ENCODE results near the gene CLNS1A. TPM values are rescaled to one million over a fixed set of nuclear protein-coding genes. Genes with fewer than 3 reads are reported as not detected.

Gene CLNS1A
- total and polyA plus RNA-seq, 9 of the 15 experiments (the other 6 are each of a cell fraction or from before 2014, with no cell fraction given), result 146 to 472 (median 345) TPM

DNA sequence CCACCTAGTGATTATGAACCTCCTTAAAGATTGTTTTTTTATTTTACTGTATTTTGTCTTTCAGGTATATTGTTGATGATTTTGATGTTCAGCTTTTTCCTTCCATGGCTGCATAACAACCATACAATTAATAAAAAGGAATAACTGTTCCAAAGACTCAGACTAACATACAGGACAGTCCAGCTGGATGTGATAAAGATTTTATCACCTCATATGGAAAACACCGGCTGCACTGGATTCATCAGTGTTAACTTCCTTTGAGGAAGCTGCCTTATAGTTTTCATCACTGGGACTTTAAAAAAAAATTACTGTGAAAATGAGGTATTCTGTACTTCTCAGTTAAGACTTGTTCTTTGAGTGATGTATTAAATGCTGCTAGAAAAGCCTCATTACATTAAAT is 28.4 kb downstream of the CLNS1A start (continued):
- no peak for TF ChIP-seq SP2 (IDR thresholded peaks at IDR 0.05; ENCODE audit: extremely low read depth, low read depth, low read length, poor library complexity, severe bottlenecking)

DNA sequence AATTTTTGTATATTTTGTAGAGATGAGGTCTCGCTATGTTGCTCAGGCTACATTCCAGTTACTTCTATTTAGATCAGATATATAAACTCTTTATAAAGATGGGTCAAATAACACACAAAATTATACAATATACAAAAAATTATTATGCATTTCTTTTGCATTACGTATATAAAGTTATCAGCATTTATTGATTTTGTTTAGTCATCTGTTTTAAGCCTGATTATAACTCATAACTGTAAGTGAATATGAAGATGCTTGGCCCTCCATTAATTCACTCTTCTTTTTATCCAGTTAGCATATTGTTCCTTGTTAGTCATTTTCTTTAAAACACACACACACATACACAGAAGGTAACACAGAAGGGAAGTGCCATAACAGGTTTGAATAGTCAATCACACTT is 33.3 kb downstream of the CLNS1A start:
- no peak for FAIRE-seq
- Histone ChIP-seq H3K27me3 (ENCODE audit: control insufficient read depth in 2 of 2, insufficient read depth in 2 of 2, low read length in 2 of 2) (no peaks in the 10 kb centered on the region), H3K4me1 (replicated peaks in 1 of 2; ENCODE audit: control insufficient read depth in 2 of 2, insufficient read depth in 2 of 2, low read length in 2 of 2) (peaks cover 0 to 4% of the 10 kb centered on the region in 2 experiments; a peak in 2 of 5 replicates), H3K9ac (ENCODE audit: insufficient read depth in 1 of 2, low read depth in 2 of 2, low read length in 2 of 2) (no peak overlapping the region), H3K79me2 (ENCODE audit: control insufficient read depth, insufficient read depth, low read length) (no peaks in the 10 kb centered on the region), H3K4me2 (ENCODE audit: insufficient read depth, low read length) (no peak overlapping the region), H3K9me3 (replicated peaks; ENCODE audit: control insufficient read depth, insufficient read depth, low read depth, low read length) (no peaks in the 10 kb centered on the region), H3K4me3 (no peak overlapping the region), H2AFZ (ENCODE audit: low read depth, low read length) (no peak overlapping the region), H3K9me1 (ENCODE audit: control insufficient read depth, insufficient read depth, low read length) (no peaks in the 10 kb centered on the region), H4K20me1 (replicated peaks; ENCODE audit: control insufficient read depth, insufficient read depth, low read length) (no peaks in the 10 kb centered on the region), H3K36me3 (ENCODE audit: control insufficient read depth, insufficient read depth, low read length) (peaks cover 51% of the 10 kb centered on the region), H3K27ac (ENCODE audit: extremely low read depth, low read depth, low read length) (no peak overlapping the region)
- no TSS peak for BruUV-seq (replicated peaks)
- POLR2A ChIA-PET, result interaction anchor here (3.2 kb wide), 1 partner anchor 9 kb away, joined by 16 read pairs; no protein-coding TSS in a partner anchor
- intact Hi-C loops (cut with micrococcal nuclease) (no loop called here), in situ Hi-C loops (cut with MboI) (no loop called here)
- CTCF ChIA-PET (ENCODE audit: low intra/inter-chr PET ratio), result no interaction called here
- no peak for DNase-seq (ENCODE audit: extremely low read depth in 1 of 4, low spot score in 3 of 4)
- 90% methylated on average over 1 of the region's 2 CpGs for WGBS (ENCODE audit: insufficient coverage, low coverage, missing lambda C conversion rate)
- no peak for ATAC-seq
- no peak for TF ChIP-seq FOXA3 (CRISPR knock-in tag; conservative IDR thresholded peaks at IDR 0.05 in 1 of 2, IDR thresholded peaks at IDR 0.05 in 1 of 2)
- TF ChIP-seq DACH1 (IDR thresholded peaks at IDR 0.05; ENCODE audit: partially characterized antibody), result no peak
- TF ChIP-seq, protein P1, sequence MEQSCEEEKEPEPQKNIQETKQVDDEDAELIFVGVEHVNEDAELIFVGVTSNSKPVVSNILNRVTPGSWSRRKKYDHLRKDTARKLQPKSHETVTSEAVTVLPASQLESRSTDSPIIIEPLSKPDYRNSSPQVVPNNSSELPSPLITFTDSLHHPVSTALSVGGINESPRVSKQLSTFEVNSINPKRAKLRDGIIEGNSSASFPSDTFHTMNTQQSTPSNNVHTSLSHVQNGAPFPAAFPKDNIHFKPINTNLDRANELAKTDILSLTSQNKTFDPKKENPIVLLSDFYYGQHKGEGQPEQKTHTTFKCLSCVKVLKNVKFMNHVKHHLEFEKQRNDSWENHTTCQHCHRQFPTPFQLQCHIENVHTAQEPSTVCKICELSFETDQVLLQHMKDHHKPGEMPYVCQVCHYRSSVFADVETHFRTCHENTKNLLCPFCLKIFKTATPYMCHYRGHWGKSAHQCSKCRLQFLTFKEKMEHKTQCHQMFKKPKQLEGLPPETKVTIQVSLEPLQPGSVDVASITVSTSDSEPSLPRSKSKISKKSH (CRISPR knock-in tag; IDR thresholded peaks at IDR 0.05), result no peak
- peak; percentile 33; the same call in 1 of the 2 replicates for TF ChIP-seq MAFF (IDR thresholded peaks at IDR 0.05; ENCODE audit: low read length)
- TF ChIP-seq PYGO2 (tag; IDR thresholded peaks at IDR 0.05), result no peak
- TF ChIP-seq, protein P2, sequence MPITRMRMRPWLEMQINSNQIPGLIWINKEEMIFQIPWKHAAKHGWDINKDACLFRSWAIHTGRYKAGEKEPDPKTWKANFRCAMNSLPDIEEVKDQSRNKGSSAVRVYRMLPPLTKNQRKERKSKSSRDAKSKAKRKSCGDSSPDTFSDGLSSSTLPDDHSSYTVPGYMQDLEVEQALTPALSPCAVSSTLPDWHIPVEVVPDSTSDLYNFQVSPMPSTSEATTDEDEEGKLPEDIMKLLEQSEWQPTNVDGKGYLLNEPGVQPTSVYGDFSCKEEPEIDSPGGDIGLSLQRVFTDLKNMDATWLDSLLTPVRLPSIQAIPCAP (CRISPR knock-in tag; IDR thresholded peaks at IDR 0.05; ENCODE audit: borderline replicate concordance), result no peak
- TF ChIP-seq, protein P3, sequence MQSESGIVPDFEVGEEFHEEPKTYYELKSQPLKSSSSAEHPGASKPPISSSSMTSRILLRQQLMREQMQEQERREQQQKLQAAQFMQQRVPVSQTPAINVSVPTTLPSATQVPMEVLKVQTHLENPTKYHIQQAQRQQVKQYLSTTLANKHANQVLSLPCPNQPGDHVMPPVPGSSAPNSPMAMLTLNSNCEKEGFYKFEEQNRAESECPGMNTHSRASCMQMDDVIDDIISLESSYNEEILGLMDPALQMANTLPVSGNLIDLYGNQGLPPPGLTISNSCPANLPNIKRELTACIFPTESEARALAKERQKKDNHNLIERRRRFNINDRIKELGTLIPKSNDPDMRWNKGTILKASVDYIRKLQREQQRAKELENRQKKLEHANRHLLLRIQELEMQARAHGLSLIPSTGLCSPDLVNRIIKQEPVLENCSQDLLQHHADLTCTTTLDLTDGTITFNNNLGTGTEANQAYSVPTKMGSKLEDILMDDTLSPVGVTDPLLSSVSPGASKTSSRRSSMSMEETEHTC (IDR thresholded peaks at IDR 0.05), result no peak
- TF ChIP-seq FOXA1 (IDR thresholded peaks at IDR 0.05; ENCODE audit: borderline replicate concordance), result no peak
- TF ChIP-seq CEBPB (tag; IDR thresholded peaks at IDR 0.05), result no peak
- no peak for TF ChIP-seq ZNF668 (CRISPR knock-in tag; IDR thresholded peaks at IDR 0.05)
- TF ChIP-seq C11orf30 (IDR thresholded peaks at IDR 0.05; ENCODE audit: low read depth), result peak; percentile 62
- TF ChIP-seq ZNF239 (CRISPR knock-in tag; IDR thresholded peaks at IDR 0.05), result no peak
- TF ChIP-seq, protein P4, sequence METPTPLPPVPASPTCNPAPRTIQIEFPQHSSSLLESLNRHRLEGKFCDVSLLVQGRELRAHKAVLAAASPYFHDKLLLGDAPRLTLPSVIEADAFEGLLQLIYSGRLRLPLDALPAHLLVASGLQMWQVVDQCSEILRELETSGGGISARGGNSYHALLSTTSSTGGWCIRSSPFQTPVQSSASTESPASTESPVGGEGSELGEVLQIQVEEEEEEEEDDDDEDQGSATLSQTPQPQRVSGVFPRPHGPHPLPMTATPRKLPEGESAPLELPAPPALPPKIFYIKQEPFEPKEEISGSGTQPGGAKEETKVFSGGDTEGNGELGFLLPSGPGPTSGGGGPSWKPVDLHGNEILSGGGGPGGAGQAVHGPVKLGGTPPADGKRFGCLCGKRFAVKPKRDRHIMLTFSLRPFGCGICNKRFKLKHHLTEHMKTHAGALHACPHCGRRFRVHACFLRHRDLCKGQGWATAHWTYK (CRISPR knock-in tag; IDR thresholded peaks at IDR 0.05), result no peak
- TF ChIP-seq ZFP1 (CRISPR knock-in tag; IDR thresholded peaks at IDR 0.05), result no peak

Data from K562 (cell line).